Measurements from ENCODE around the gene GCNA.

GRCh38 chrX:71619986-71620385 lies 41.7 kb downstream of the GCNA start:
- no peak for TF ChIP-seq EZH2 (IDR thresholded peaks at IDR 0.05)
- no peak for TF ChIP-seq EZH2phosphoT487 (IDR thresholded peaks at IDR 0.05; ENCODE audit: borderline replicate concordance)
- TF ChIP-seq CEBPB (IDR thresholded peaks at IDR 0.05; ENCODE audit: low read depth), result no peak
- no peak for TF ChIP-seq CTCF (IDR thresholded peaks at IDR 0.05 in 2 of 3, conservative IDR thresholded peaks at IDR 0.05 in 1 of 3; ENCODE audit: borderline replicate concordance in 1 of 3, insufficient read depth in 1 of 3, low read depth in 2 of 3, low read length in 2 of 3)
- no peak for TF ChIP-seq RAD21 (IDR thresholded peaks at IDR 0.05; ENCODE audit: low read depth)
- no peak for TF ChIP-seq POLR2AphosphoS5 (IDR thresholded peaks at IDR 0.05; ENCODE audit: low read depth, low read length)
- TF ChIP-seq SIN3A (IDR thresholded peaks at IDR 0.05; ENCODE audit: low read depth), result no peak
- TF ChIP-seq ATF3 (IDR thresholded peaks at IDR 0.05), result no peak
- TF ChIP-seq MAX (IDR thresholded peaks at IDR 0.05), result no peak
- no peak for TF ChIP-seq REST (IDR thresholded peaks at IDR 0.05; ENCODE audit: low read depth)
- no peak for TF ChIP-seq YY1 (IDR thresholded peaks at IDR 0.05; ENCODE audit: extremely low read depth, insufficient replicate concordance, low read depth, low read length)
- TF ChIP-seq POLR2A (IDR thresholded peaks at IDR 0.05; ENCODE audit: borderline replicate concordance, extremely low read depth, insufficient read depth, insufficient read length), result no peak
- TF ChIP-seq ZFX (IDR thresholded peaks at IDR 0.05), result no peak

Data from HCT116 (cell line).